HEK293 (cell line): Measurements from ENCODE around the gene EFHC1.

Source experiments
- CTCF ChIA-PET: fragments of 350-600 bp; formaldehyde crosslinking; extraction: SDS; loops from one replicate; lab custom pipeline; 2021; ENCODE audit warnings: antibody characterized with exemption; lab: Yijun Ruan, JAX
- POLR2A ChIA-PET: fragments of 300-600 bp; formaldehyde crosslinking; extraction: SDS; loops from one replicate; lab custom pipeline; 2020; ENCODE audit warnings: antibody characterized with exemption, inconsistent platforms; lab: Yijun Ruan, JAX
- H3K27ac ChIP-seq: fragments of 200-500 bp; sonication (Bioruptor generic); 2 replicates; pipeline ENCODE4 v1.5.1; 2014; ENCODE audit warnings: low read depth, low read length, control low read depth, inconsistent platforms; ENCODE audit errors: extremely low read depth
- H3K36me3 ChIP-seq, 2 experiments: fragments of 200-500 bp in 1 of 2; sonication (Bioruptor generic) in 1 of 2; 1 replicate in 1 of 2; 2 replicates in 1 of 2; pipeline ENCODE4 v1.5.1; 2014 to 2017; ENCODE audit warnings: inconsistent platforms in 2 of 2, low read length in 2 of 2; ENCODE audit not compliant: control insufficient read depth in 2 of 2, insufficient read depth in 1 of 2
- H3K4me1 ChIP-seq: fragments of 200-500 bp; sonication (Bioruptor generic); 2 replicates; pipeline ENCODE4 v1.5.1; 2014; ENCODE audit warnings: mild to moderate bottlenecking, low read length, inconsistent platforms; ENCODE audit not compliant: control insufficient read depth, insufficient read depth
- H3K4me3 ChIP-seq: 2 replicates; pipeline ENCODE4 v1.5.1; 2011; ENCODE audit warnings: low read depth, mild to moderate bottlenecking, control low read depth, low read length, moderate library complexity
- H3K9me3 ChIP-seq: fragments of 200-500 bp; sonication (Bioruptor generic); 2 replicates; pipeline ENCODE4 v1.5.1; 2014; ENCODE audit warnings: low read depth, low read length, inconsistent platforms; ENCODE audit not compliant: control insufficient read depth, insufficient read depth
- GLI4 ChIP-seq: fragments of 450-650 bp; formaldehyde crosslinking; IDR thresholded peaks from 2 replicates; pipeline ENCODE4 v1.5.1; 2016; ENCODE audit warnings: missing biosample characterization, missing genetic modification characterization
- KLF10 ChIP-seq: fragments of 450-650 bp; IDR thresholded peaks from 2 replicates; pipeline ENCODE4 v1.5.1; 2018; ENCODE audit warnings: missing biosample characterization, mild to moderate bottlenecking, missing genetic modification characterization
- OSR2 ChIP-seq: fragments of 450-650 bp; formaldehyde crosslinking; IDR thresholded peaks from 2 replicates; pipeline ENCODE4 v1.5.1; 2016; ENCODE audit warnings: missing biosample characterization, missing genetic modification characterization
- SCRT2 ChIP-seq: fragments of 450-650 bp; formaldehyde crosslinking; IDR thresholded peaks from 2 replicates; pipeline ENCODE4 v1.5.1; 2016; ENCODE audit warnings: missing biosample characterization, missing genetic modification characterization
- SP3 ChIP-seq: fragments of 450-650 bp; formaldehyde crosslinking; IDR thresholded peaks from 2 replicates; pipeline ENCODE4 v1.5.1; 2016; ENCODE audit warnings: missing biosample characterization, missing genetic modification characterization
- ZFP3 ChIP-seq: fragments of 450-650 bp; formaldehyde crosslinking; IDR thresholded peaks from 2 replicates; pipeline ENCODE4 v1.5.1; 2016; ENCODE audit warnings: low read depth, missing biosample characterization, missing genetic modification characterization
- ZIC2 ChIP-seq: fragments of 450-650 bp; formaldehyde crosslinking; IDR thresholded peaks from 2 replicates; pipeline ENCODE4 v1.5.1; 2016; ENCODE audit warnings: missing biosample characterization, missing genetic modification characterization
- ZNF221 ChIP-seq: fragments of 450-650 bp; formaldehyde crosslinking; IDR thresholded peaks from 2 replicates; pipeline ENCODE4 v1.5.1; 2017; ENCODE audit warnings: missing biosample characterization, missing genetic modification characterization, borderline replicate concordance
- ZNF24 ChIP-seq: fragments of 450-650 bp; formaldehyde crosslinking; IDR thresholded peaks from 2 replicates; pipeline ENCODE4 v1.5.1; 2016; ENCODE audit warnings: missing biosample characterization, missing genetic modification characterization
- ZNF426 ChIP-seq: fragments of 450-650 bp; formaldehyde crosslinking; IDR thresholded peaks from 2 replicates; pipeline ENCODE4 v1.5.1; 2017; ENCODE audit warnings: missing biosample characterization, missing genetic modification characterization, mild to moderate bottlenecking, inconsistent platforms, moderate library complexity
- ZNF521 ChIP-seq: fragments of 450-650 bp; formaldehyde crosslinking; IDR thresholded peaks from 2 replicates; pipeline ENCODE4 v1.5.1; 2017; ENCODE audit warnings: missing biosample characterization, mild to moderate bottlenecking, missing genetic modification characterization
- ZNF530 ChIP-seq: fragments of 450-650 bp; formaldehyde crosslinking; IDR thresholded peaks from 2 replicates; pipeline ENCODE4 v1.5.1; 2016; ENCODE audit warnings: low read depth, missing biosample characterization, missing genetic modification characterization
- TF ChIP-seq, protein P1 (sequence below): fragments of 450-650 bp; formaldehyde crosslinking; IDR thresholded peaks from 2 replicates; pipeline ENCODE4 v1.5.1; 2017; ENCODE audit warnings: missing biosample characterization, missing genetic modification characterization
- TF ChIP-seq, protein P2 (sequence below): fragments of 450-650 bp; formaldehyde crosslinking; conservative IDR thresholded peaks from 2 replicates; pipeline ENCODE4 v1.5.1; 2016; ENCODE audit warnings: low read depth, missing biosample characterization, missing genetic modification characterization

The EFHC1 gene

GRCh38 chr6:52523378-52524142 is 103.4 kb downstream of the EFHC1 start:
- TF ChIP-seq OSR2 (tag by site-specific recombination): 0 out of 2 replicates have a peak, but pooled peaks have one; percentile 6
- TF ChIP-seq, protein P1, sequence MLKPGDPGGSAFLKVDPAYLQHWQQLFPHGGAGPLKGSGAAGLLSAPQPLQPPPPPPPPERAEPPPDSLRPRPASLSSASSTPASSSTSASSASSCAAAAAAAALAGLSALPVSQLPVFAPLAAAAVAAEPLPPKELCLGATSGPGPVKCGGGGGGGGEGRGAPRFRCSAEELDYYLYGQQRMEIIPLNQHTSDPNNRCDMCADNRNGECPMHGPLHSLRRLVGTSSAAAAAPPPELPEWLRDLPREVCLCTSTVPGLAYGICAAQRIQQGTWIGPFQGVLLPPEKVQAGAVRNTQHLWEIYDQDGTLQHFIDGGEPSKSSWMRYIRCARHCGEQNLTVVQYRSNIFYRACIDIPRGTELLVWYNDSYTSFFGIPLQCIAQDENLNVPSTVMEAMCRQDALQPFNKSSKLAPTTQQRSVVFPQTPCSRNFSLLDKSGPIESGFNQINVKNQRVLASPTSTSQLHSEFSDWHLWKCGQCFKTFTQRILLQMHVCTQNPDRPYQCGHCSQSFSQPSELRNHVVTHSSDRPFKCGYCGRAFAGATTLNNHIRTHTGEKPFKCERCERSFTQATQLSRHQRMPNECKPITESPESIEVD (tag by site-specific recombination): peak; percentile 36; the same call in 1 of the 2 replicates
- TF ChIP-seq, protein P2, sequence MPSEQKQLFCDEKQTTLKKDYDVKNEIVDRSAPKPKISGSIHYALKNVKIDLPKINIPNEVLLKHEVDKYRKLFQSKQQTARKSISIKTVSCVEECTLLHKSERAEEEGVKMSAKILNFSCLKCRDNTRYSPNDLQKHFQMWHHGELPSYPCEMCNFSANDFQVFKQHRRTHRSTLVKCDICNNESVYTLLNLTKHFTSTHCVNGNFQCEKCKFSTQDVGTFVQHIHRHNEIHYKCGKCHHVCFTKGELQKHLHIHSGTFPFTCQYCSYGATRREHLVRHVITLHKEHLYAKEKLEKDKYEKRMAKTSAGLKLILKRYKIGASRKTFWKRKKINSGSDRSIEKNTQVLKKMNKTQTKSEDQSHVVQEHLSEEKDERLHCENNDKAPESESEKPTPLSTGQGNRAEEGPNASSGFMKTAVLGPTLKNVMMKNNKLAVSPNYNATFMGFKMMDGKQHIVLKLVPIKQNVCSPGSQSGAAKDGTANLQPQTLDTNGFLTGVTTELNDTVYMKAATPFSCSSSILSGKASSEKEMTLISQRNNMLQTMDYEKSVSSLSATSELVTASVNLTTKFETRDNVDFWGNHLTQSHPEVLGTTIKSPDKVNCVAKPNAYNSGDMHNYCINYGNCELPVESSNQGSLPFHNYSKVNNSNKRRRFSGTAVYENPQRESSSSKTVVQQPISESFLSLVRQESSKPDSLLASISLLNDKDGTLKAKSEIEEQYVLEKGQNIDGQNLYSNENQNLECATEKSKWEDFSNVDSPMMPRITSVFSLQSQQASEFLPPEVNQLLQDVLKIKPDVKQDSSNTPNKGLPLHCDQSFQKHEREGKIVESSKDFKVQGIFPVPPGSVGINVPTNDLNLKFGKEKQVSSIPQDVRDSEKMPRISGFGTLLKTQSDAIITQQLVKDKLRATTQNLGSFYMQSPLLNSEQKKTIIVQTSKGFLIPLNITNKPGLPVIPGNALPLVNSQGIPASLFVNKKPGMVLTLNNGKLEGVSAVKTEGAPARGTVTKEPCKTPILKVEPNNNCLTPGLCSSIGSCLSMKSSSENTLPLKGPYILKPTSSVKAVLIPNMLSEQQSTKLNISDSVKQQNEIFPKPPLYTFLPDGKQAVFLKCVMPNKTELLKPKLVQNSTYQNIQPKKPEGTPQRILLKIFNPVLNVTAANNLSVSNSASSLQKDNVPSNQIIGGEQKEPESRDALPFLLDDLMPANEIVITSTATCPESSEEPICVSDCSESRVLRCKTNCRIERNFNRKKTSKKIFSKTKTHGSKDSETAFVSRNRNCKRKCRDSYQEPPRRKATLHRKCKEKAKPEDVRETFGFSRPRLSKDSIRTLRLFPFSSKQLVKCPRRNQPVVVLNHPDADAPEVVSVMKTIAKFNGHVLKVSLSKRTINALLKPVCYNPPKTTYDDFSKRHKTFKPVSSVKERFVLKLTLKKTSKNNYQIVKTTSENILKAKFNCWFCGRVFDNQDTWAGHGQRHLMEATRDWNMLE (tag by site-specific recombination): no peak
- TF ChIP-seq, all 188 proteins: peak for 2
- H3K4me3 ChIP-seq: no peak overlapping the region
- no peak overlapping the region; the same call in 1 of the 2 replicates for H3K27ac ChIP-seq
- H3K4me1 ChIP-seq: peaks cover 14% of the 10 kb centered on the region
- POLR2A ChIA-PET: interaction anchor here (1.3 to 1.4 kb wide), 2 partner anchors 13 to 20 kb away, joined by 3 read pairs; no protein-coding TSS in a partner anchor
- CTCF ChIA-PET: interaction anchor here (0.6 to 1.9 kb wide), 7 partner anchors 20 to 148 kb away, joined by 3 to 5 read pairs (median 3); no protein-coding TSS in a partner anchor
- no peaks in the 10 kb centered on the region for H3K36me3 ChIP-seq
- no peaks in the 10 kb centered on the region for H3K9me3 ChIP-seq

GRCh38 chr6:52524918-52525317 is 104.8 kb downstream of the EFHC1 start:
- TF ChIP-seq ZNF426 (tag by site-specific recombination): no peak
- no peak for TF ChIP-seq GLI4 (tag by site-specific recombination)
- TF ChIP-seq KLF10 (tag by site-specific recombination): no peak
- TF ChIP-seq ZIC2 (tag by site-specific recombination): peak; percentile 34; the same call in 1 of the 2 replicates
- no peak for TF ChIP-seq SP3 (tag by site-specific recombination)
- H3K9me3 ChIP-seq: no peaks in the 10 kb centered on the region
- no peak overlapping the region for H3K4me3 ChIP-seq
- peaks cover 0 to 3% of the 10 kb centered on the region in 2 experiments; a peak in 1 of 3 replicates for H3K36me3 ChIP-seq
- ChIA-PET CTCF (interaction anchor here (0.6 to 1.9 kb wide), 5 partner anchors 10 to 174 kb away, joined by 3 to 6 read pairs (median 3); no protein-coding TSS in a partner anchor), POLR2A (no interaction called here)
- H3K4me1 ChIP-seq: peaks cover 14% of the 10 kb centered on the region
- no peak overlapping the region for H3K27ac ChIP-seq

DNA sequence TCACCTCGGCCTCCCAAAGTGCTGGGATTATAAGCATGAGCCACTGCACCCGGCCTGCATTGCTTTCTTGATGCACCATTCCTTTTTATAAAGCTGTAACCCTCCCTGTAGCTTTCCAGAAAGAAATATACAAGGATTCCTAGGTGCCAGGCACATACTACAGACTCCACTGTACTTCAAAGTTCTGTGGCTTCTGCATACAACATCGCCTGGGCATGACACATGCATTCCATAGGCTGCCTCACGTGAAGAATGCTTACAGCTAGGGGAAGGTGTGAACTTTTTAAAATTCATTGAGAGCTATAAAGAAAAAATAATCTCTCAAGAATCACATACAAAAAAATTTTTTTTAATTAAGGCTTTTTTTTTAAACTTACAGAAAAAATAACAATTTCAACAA is 106.5 kb downstream of the EFHC1 start:
- Histone ChIP-seq H3K9me3 (no peaks in the 10 kb centered on the region), H3K4me3 (no peak overlapping the region), H3K36me3 (peaks cover 0 to 3% of the 10 kb centered on the region in 2 experiments; a peak in 1 of 3 replicates), H3K4me1 (peaks cover 14% of the 10 kb centered on the region), H3K27ac (no peak overlapping the region)
- ChIA-PET POLR2A (no interaction called here), CTCF (interaction anchor here (0.6 to 1.2 kb wide), 4 partner anchors 9 to 146 kb away, joined by 3 to 5 read pairs (median 3); no protein-coding TSS in a partner anchor)
- no peak for TF ChIP-seq ZNF221
- TF ChIP-seq, protein P1 (tag by site-specific recombination): no peak
- no peak for TF ChIP-seq ZNF530 (tag by site-specific recombination)
- no peak for TF ChIP-seq ZNF521 (tag by site-specific recombination)
- no peak for TF ChIP-seq ZFP3
- TF ChIP-seq, protein P2 (tag by site-specific recombination): no peak
- no peak for TF ChIP-seq KLF10 (tag by site-specific recombination)
- no peak for TF ChIP-seq SCRT2 (tag by site-specific recombination)
- no peak for TF ChIP-seq ZNF24
